Measurements from ENCODE around the gene MGAT4D. TPM values are rescaled to one million over a fixed set of nuclear protein-coding genes. Genes with fewer than 3 reads are reported as not detected.

The MGAT4D gene
- total and polyA plus RNA-seq, 4 donors = not detected

GRCh38 chr4:140463614-140464013, 34.5 kb downstream of the MGAT4D start:
- Histone ChIP-seq H3K27me3 (ENCODE audit: control insufficient read depth in 4 of 4, insufficient read depth in 4 of 4, low read length in 3 of 4) (no peaks in the 10 kb centered on the region), H3K4me1 (ENCODE audit: control insufficient read depth in 4 of 4, insufficient read depth in 4 of 4, low read length in 3 of 4) (no peaks in the 10 kb centered on the region), H3K9ac (ENCODE audit: low read depth in 1 of 2, low read length in 2 of 2) (no peak overlapping the region), H3K9me3 (ENCODE audit: control insufficient read depth in 4 of 4, low read length in 3 of 4) (no peaks in the 10 kb centered on the region), H3K36me3 (ENCODE audit: control insufficient read depth in 4 of 4, insufficient read depth in 3 of 4, low read depth in 1 of 4, low read length in 3 of 4) (no peaks in the 10 kb centered on the region), H3K27ac (ENCODE audit: low read depth in 1 of 2, low read length in 2 of 2) (no peak overlapping the region), H3K4me3 (ENCODE audit: low read depth in 1 of 3, low read length in 3 of 3) (no peak overlapping the region)
- DNase-seq (ENCODE audit: low spot score) = no peak
- no peak for TF ChIP-seq CTCF (IDR thresholded peaks at IDR 0.05; ENCODE audit: low read depth, low read length, missing input control)
- no peak for TF ChIP-seq FOXA1 (IDR thresholded peaks at IDR 0.05)
- TF ChIP-seq YY1 (IDR thresholded peaks at IDR 0.05) = no peak
- TF ChIP-seq FOXA2 (IDR thresholded peaks at IDR 0.05) = no peak
- TF ChIP-seq SP1 (IDR thresholded peaks at IDR 0.05) = no peak
- no peak for TF ChIP-seq ZBTB33 (IDR thresholded peaks at IDR 0.05)
- no peak for TF ChIP-seq REST (IDR thresholded peaks at IDR 0.05)
- TF ChIP-seq RXRA (IDR thresholded peaks at IDR 0.05) = no peak
- TF ChIP-seq HNF4A (conservative IDR thresholded peaks at IDR 0.05) = no peak
- no peak for TF ChIP-seq NR2F2 (IDR thresholded peaks at IDR 0.05)
- TF ChIP-seq ATF3 (IDR thresholded peaks at IDR 0.05) = no peak
- no peak for TF ChIP-seq MAX (IDR thresholded peaks at IDR 0.05)
- TF ChIP-seq GABPA (IDR thresholded peaks at IDR 0.05 in 1 of 2, conservative IDR thresholded peaks at IDR 0.05 in 1 of 2) = no peak
- TF ChIP-seq TAF1 (conservative IDR thresholded peaks at IDR 0.05) = no peak
- no peak for TF ChIP-seq EGR1 (IDR thresholded peaks at IDR 0.05; ENCODE audit: low read depth in 2 of 2)
- TF ChIP-seq JUND (IDR thresholded peaks at IDR 0.05) = no peak
- no peak for TF ChIP-seq RAD21 (IDR thresholded peaks at IDR 0.05)
- no peak for TF ChIP-seq HNF4G (IDR thresholded peaks at IDR 0.05)
- 63% methylated on average over 1 of the region's 1 CpG for WGBS
